Fibroblast of pulmonary artery (primary cell): ENCODE results near the gene CHD3.

Experiments used
- DNase-seq: peaks from one replicate; pipeline ENCODE4 v3.0.0-alpha.2; 2010; ENCODE audit warnings: low read depth
- H3K4me3 ChIP-seq: replicated peaks from 2 replicates; pipeline ENCODE4 v1.5.1; 2011; ENCODE audit warnings: low read depth, mild to moderate bottlenecking, control low read depth, low read length, moderate library complexity
- CTCF ChIP-seq: IDR thresholded peaks from 2 replicates; pipeline ENCODE4 v1.5.1; 2011; ENCODE audit warnings: mild to moderate bottlenecking, control low read depth, low read length, inconsistent platforms; ENCODE audit errors: missing control alignments

CHD3 gene

GRCh38 chr17:7903154-7904103 is 14.8 kb downstream of the CHD3 start:
- TF ChIP-seq CTCF, result no peak
- no peak for DNase-seq
- no peak overlapping the region for H3K4me3 ChIP-seq

- no peak for DNase-seq
- no peak overlapping the region for H3K4me3 ChIP-seq
- TF ChIP-seq CTCF, result no peak
Observed at GRCh38 chr17:7909089-7909488, 20.5 kb downstream of the CHD3 start.

GRCh38 chr17:7910281-7910680 is 21.7 kb downstream of the CHD3 start:
- no peak for DNase-seq
- no peak for TF ChIP-seq CTCF
- no peak overlapping the region for H3K4me3 ChIP-seq

- H3K4me3 ChIP-seq, result no peak overlapping the region
- no peak for DNase-seq
- no peak for TF ChIP-seq CTCF
Observed at GRCh38 chr17:7910711-7911110, 22.1 kb downstream of the CHD3 start.

GRCh38 chr17:7911116-7911515 is 22.5 kb downstream of the CHD3 start:
- no peak for TF ChIP-seq CTCF
- H3K4me3 ChIP-seq, result no peak overlapping the region
- DNase-seq, result no peak

- peak; percentile 86 for DNase-seq
- peak; percentile 77 for TF ChIP-seq CTCF
- no peak overlapping the region for H3K4me3 ChIP-seq
Observed at GRCh38 chr17:7912927-7913524, 24.4 kb downstream of the CHD3 start.

GRCh38 chr17:7915179-7915610 is 26.6 kb downstream of the CHD3 start:
- peak overlapping the region; percentile 63 for H3K4me3 ChIP-seq
- TF ChIP-seq CTCF, result no peak
- peak; percentile 70 for DNase-seq
